Inferior parietal cortex (tissue), 1 donor: ENCODE measurements around the gene PTPRF.

Experiments used
- DNase-seq: peaks from one replicate; pipeline ENCODE4 v3.0.0-alpha.2; 2016; ENCODE audit errors: extremely low spot score

Gene PTPRF

DNA sequence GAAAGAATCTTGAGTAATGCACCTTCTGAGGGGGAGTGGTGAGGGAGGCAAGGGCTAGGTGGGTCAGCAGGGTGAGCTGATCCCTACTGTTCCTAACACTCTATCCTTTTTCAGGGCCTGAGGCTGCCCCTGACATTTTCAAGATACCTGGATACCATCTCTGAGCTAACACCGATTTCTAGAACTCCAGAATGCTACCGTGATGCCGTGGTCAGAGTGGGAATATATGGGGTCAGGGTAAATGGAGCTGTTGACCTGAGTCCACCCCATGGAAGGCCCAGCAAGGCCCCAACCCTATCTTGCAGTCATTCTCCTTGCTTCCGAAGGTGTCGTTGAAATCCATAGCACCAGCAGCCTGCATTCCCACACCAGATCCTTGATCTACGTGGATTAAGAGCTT, 18.0 kb upstream of the PTPRF start:
- no peak for DNase-seq

- DNase-seq: no peak
These were observed 17.1 kb upstream of the PTPRF start for GRCh38 chr1:43513471-43514173.

DNA sequence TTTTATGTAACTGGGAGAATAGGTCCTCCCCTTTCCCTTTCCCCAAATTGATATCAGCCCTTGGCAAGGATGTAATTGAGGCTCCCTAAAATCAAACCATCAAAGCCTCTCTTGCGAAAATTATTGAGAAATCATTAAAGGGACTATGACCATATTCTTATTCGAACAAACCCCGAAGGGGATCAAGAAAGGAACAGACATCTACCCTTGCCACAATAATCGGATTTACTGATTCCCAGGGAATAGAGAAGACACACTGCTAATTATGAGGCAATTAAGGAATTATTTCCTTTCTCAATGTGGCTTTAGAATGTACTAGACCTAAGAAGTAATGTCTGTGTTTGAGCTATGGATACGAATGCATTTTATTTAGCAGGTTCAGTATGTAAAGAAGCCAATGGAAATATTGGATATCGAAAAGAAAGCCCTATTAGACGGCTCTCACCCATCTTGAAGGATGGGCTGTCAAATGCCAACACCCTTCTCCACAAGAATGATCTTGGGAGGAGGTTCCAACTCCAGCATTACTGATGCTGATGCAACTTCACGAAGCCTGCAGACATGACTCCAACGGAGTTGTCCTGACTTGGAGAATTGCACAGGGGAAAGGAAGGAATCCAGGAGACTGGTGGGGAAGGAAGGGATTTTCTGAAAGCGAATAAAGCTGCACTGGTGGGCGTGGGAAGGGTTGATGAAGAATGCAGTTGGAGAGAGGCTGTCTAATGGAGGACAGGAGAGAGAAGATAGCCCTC, 11.6 kb upstream of the PTPRF start:
- no peak for DNase-seq

GRCh38 chr1:43520100-43520778, 10.4 kb upstream of the PTPRF start:
- no peak for DNase-seq

DNA sequence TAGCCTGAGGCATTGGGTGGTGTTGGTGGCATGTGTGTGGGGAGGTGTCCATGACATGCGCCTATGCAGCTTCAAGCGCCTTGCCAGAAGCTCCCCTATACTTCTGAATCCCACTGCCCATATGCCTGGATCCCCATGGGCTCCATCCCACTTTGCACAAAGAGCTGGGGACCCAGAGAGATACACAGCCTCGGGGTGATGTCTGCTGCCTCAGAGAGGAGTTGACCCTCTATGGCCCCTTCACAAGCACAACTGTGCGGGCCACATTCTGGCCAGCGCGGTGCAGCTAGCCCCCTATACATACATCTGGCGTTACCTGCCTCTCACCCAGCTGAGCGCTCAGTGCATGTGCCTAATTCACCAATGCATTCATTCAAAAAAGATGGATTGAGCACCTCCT, 9.6 kb upstream of the PTPRF start:
- DNase-seq: no peak

- no peak for DNase-seq
These were observed 8.9 kb upstream of the PTPRF start for GRCh38 chr1:43521756-43522155.

- DNase-seq: no peak
These were observed 8.3 kb upstream of the PTPRF start for GRCh38 chr1:43522431-43522775.

- no peak for DNase-seq
These were observed 7.8 kb upstream of the PTPRF start for GRCh38 chr1:43522776-43523480.

DNA sequence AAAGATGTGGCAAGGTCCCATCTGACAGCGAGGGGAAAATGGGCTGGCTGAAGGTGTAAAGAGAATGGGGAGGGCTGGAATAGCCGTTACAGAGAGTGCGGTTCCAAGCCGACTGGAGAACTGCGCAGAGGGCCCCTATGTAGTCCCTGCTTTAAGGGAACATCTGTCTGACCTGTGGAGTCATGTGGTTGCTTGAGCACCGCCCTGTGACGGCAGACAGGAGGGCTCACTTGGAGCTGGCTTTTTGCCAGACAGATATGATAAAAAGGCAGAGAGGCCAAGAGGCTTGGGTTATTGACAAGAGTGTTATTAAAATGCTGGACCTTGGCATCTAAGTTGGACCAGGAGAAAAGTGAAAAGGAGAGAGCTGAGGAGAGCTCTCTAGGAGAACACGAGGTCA, 5.9 kb upstream of the PTPRF start:
- no peak for DNase-seq

DNA sequence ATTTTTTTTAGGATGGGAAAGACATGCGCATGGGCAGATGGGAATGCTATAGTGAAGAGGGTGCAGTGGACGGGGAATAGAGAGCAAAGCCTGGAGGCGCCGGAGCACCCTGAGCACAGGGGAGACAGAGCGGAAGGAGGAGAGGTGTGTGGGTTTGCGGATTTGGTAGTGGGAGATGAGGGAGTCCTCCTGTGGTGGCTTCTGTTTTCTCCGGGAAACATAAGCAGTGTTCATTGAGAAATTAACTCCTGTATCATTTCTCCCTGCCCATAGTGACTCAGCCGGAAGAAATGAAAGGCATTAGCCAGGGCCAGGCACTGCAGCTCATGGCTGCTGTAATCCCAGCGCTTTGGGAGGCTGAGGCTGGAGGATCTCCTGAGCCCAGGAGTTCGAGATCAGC, 4.7 kb upstream of the PTPRF start:
- no peak for DNase-seq

GRCh38 chr1:43527111-43527878, 3.4 kb upstream of the PTPRF start:
- no peak for DNase-seq

DNA sequence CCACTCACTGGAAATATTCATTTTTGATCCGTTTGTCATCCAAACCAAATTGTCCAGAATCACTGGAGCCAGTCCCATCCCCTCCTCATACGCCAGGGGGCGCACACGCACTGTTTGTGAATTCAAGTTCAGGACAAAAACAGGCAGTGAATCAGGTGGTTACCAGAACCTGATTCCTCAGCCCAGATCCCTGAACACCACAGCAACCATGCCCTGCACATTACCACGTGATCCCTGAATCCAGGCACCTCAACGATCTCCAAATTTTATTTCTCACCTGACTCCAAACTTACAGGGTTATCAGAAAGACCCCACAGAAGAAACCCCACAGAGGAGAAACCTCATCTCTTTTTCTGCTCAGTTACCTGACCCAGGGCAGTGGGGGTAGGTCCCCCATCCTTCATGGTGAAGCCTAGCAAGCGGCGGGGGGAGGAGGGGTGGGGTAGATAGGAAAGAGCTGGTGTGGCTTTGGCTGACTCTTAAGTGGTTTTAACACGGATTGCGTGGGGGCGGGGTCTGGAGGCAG, 1.4 kb upstream of the PTPRF start:
- DNase-seq: peak; percentile 95

GRCh38 chr1:43531107-43531905, 623 bp downstream of the PTPRF start:
- DNase-seq: no peak

- no peak for DNase-seq
These were observed 1.4 kb downstream of the PTPRF start for GRCh38 chr1:43531906-43532584.

DNA sequence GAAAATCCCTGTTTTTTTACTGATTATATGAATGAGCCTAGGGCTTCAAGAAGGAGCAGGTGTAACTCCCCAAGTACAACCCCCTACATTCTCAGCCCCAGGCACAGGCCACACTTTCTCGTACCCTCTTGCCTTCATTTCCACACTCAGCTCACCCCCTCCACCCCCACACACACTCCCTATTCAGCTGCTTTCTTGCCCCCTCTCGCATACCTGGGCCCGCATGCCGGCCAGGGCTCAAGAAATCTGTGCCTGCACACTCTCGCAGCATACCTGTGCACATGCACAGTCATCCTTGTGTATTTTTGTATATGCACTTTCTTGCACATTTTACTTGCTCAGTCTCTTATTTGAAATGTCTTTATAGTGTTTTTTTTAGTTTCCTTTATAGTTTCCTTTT, 2.0 kb downstream of the PTPRF start:
- DNase-seq: no peak

DNA sequence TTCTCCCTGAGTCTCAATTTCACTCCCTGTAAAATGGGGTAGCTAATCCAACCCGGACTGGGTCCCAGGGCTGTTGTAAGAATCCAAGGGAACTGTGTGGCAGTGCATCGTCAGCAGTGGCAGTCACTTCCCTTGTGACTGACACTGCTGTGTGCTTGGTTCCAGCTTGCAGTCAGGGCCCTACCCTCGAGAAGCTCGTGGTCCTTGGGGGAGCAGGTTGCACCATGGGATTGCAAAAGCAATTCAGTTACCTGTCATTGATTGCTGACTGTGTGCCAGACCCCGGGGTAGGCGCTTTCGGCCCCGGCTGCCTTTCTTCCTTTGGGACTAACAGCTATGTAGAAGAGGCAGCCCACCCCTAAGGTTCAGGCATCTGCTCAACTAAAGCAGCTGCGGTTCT, 2.9 kb downstream of the PTPRF start:
- no peak for DNase-seq

GRCh38 chr1:43534256-43534655, 3.6 kb downstream of the PTPRF start:
- DNase-seq: no peak

GRCh38 chr1:43536196-43536863, 5.6 kb downstream of the PTPRF start:
- DNase-seq: no peak

DNA sequence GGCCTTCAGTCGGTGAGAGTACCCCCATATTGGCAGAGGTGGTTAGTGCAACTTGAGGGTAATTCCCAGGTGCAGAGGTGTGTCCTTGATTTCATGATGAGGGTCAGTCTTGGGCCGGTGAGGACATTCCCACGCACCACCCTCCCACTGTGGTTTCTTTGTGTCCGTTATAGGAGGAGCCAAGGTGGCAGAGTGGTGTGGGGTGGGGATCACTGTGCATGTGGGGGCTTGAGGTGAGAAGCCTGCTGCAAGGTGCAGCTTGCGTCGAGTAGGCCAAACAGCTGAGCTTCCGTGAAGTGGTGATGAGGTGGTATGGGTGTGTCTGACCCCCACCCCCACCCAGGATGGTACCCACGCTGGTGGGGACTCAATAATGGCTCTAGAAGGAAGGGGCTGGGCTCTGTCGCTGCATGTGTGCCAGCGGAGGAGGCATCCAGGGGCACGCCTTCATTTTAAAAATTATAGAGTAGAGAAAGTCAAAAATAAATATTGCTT, 6.2 kb downstream of the PTPRF start:
- DNase-seq: no peak
